ENCODE data around the gene CD200. TPM values are rescaled to one million over a fixed set of nuclear protein-coding genes. Genes with fewer than 3 reads are reported as not detected.

CD200 gene
- total RNA-seq, 1 donor from 2014 or later = 1.1 TPM

DNA sequence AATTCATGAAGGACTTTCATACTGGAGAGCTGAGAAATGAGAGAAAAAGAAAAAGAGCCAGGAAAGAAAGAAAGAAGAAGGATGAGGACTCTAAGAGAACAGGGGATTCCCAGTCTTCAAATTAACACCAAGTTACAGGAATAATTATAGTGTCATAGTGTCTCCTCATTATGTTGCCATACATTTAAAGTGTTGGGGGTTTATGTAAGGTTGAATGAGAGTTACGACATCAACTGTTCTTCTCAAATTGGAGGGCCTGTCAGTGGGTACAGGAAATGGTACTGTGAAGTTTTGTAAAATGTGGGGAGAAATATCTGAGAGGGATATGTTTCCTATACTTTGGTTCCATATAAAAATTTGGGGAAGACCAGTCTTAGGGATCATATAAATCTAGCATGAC, 12.3 kb upstream of the CD200 start:
- intact Hi-C loops (cut with micrococcal nuclease) = no loop called here

DNA sequence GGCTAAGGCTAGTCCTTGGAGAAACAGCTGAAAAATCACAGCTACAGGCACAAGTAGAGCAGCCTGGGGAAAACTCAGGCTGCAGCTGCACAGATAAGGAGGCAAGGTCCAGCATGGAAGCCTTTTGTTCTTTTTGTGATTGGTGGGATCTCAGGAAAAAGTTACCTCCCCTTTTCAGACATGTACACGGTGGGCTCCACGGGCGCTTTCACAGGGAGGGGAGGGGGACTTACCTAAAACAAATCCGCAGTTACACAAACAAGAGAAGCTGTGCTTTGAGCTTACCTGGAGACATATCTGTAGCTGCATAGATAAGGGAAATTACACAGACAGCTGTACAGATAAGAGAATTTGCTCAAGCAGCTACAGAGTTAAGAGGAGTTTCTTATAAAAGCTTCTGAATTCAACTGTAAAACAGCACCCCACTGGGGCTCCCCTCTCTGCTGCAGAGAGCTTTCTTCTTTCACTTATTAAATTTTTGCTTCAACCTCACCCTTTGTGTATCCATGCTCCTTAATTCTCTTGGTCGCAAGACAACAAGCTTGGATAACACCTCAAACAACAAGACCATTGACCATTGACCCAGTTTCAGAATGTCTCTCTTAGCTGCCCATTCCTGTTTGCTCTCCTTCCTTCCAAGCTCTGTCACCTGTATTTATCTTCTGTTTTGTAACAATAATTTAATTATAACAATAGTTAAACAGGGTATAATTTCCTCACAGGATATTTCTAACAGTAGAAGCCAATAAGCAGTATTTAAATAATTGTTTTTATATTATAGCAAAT, 10.9 kb upstream of the CD200 start:
- no peaks in the 10 kb centered on the region for H3K9me3 ChIP-seq (replicated peaks)
- TF ChIP-seq, protein P1, sequence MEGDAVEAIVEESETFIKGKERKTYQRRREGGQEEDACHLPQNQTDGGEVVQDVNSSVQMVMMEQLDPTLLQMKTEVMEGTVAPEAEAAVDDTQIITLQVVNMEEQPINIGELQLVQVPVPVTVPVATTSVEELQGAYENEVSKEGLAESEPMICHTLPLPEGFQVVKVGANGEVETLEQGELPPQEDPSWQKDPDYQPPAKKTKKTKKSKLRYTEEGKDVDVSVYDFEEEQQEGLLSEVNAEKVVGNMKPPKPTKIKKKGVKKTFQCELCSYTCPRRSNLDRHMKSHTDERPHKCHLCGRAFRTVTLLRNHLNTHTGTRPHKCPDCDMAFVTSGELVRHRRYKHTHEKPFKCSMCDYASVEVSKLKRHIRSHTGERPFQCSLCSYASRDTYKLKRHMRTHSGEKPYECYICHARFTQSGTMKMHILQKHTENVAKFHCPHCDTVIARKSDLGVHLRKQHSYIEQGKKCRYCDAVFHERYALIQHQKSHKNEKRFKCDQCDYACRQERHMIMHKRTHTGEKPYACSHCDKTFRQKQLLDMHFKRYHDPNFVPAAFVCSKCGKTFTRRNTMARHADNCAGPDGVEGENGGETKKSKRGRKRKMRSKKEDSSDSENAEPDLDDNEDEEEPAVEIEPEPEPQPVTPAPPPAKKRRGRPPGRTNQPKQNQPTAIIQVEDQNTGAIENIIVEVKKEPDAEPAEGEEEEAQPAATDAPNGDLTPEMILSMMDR (IDR thresholded peaks at IDR 0.05; ENCODE audit: borderline replicate concordance) = no peak
- no peak overlapping the region for H3K4me3 ChIP-seq
- DNase-seq = no peak
- no peaks in the 10 kb centered on the region for H3K36me3 ChIP-seq
- H3K27ac ChIP-seq (replicated peaks) = no peak overlapping the region
- intact Hi-C loops (cut with micrococcal nuclease) = no loop called here
- H3K27me3 ChIP-seq (ENCODE audit: low read depth) = no peaks in the 10 kb centered on the region
- H3K4me1 ChIP-seq = no peaks in the 10 kb centered on the region

More for the DNA sequence above, 12.3 kb upstream of the CD200 start:
- Histone ChIP-seq H3K27me3 (ENCODE audit: low read depth) (no peaks in the 10 kb centered on the region), H3K27ac (replicated peaks) (no peak overlapping the region), H3K4me3 (no peak overlapping the region), H3K9me3 (replicated peaks) (peaks cover 11% of the 10 kb centered on the region), H3K4me1 (no peaks in the 10 kb centered on the region), H3K36me3 (no peaks in the 10 kb centered on the region)
- TF ChIP-seq, protein P1 (IDR thresholded peaks at IDR 0.05; ENCODE audit: borderline replicate concordance) = no peak
- DNase-seq = no peak

DNA sequence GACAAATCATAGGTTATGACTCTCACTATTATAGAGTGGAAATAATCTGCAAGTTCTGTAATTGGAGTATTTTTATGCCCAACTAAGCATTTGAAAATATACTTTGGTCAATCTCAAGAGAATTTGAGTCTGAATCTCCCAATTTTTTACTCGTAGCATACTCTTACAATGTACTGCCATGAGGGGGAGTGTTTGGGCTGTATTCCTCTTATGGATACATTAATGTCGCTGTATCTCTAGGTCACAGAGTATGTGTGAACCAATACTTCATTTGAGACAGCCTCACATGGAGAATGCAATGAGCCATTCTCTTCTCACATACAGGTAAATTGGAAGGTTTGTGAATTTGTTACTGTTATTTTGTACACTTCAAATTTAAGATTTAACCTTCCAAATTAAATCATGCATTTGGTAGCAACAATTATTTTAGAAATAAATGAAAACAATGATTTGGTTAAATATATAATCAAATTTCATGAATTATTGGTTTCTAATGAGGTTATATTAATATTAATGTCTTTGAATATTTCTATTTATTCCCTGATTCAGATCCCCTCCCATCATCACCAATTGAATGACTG, 5.5 kb upstream of the CD200 start:
- TF ChIP-seq, protein P1 (IDR thresholded peaks at IDR 0.05; ENCODE audit: borderline replicate concordance) = peak; percentile 66
- Histone ChIP-seq H3K27ac (replicated peaks) (no peak overlapping the region), H3K4me3 (no peak overlapping the region), H3K9me3 (replicated peaks) (no peaks in the 10 kb centered on the region), H3K27me3 (ENCODE audit: low read depth) (peaks cover 11% of the 10 kb centered on the region), H3K36me3 (no peaks in the 10 kb centered on the region), H3K4me1 (no peaks in the 10 kb centered on the region)
- DNase-seq = no peak
- intact Hi-C loops (cut with micrococcal nuclease) = loop anchor here (2.0 kb wide), 1 partner anchor 191 kb away; no protein-coding TSS in a partner anchor

DNA sequence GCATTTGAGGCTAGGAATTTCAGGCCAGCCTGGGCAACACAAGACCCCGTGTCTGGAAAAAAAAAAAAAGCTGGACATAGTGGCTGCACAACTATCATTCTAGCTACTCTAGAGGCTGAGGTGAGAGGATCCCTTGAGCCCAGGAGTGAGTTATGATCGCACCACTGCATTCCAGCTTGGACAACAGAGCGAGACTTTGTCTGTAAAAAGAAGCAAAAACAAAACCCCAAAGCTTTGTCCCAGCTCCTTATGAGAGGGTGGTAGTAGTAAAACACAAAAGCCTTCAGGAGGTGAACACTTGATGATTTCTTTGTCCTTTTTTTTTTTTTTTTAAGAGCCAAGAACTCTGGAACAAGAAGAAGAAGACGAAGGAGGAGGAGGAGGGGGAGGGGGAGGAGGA, 1.1 kb upstream of the CD200 start:
- Histone ChIP-seq H3K4me3 (no peak overlapping the region), H3K27me3 (ENCODE audit: low read depth) (peaks cover 29% of the 10 kb centered on the region), H3K27ac (replicated peaks) (no peak overlapping the region), H3K9me3 (replicated peaks) (no peaks in the 10 kb centered on the region), H3K4me1 (peaks cover 13% of the 10 kb centered on the region), H3K36me3 (no peaks in the 10 kb centered on the region)
- intact Hi-C loops (cut with micrococcal nuclease) = no loop called here
- TF ChIP-seq, protein P1 (IDR thresholded peaks at IDR 0.05; ENCODE audit: borderline replicate concordance) = no peak
- no peak for DNase-seq

DNA sequence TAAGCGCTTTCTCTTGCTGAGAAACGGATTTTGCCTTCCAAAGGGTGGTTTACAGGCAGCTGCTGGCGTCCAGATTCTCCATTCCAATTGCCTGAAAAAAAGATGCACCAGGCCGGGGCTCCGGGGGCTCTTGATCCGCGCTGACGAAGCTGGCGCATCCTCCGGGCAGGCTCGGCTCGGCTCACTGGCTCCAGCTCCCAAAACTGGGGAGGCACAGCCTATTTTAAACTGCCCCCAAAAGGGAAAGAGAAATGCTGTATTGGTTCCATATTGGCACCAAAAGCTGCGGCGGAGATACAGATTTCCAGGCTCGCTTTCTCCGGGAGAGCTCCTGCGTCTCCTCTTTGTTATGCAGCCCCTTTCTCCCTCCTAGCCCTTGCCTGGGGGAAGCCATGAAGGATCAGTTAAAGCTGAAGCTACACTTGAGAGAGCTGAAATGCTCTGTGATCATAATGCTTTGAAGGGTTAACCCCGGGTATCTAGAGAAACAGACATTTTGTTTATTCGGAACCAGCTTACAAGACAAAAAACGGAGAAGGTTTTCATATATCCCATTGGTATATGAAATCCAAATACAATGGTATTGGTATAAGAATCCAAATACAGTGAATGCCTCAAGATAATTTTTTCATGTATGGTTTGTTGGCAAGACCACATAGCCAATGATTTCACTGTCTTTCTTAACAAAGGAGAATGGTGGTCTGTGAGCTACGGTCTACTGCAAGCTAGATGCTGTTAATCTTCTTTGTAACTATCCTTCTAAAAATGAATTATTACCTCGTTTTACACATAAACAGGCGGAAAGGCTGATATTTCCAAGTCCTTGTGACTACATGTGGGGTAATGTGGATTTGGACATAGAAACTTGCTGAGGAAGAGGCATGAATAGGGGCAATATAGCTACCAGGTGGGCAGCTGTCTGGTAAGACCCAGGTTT, 693 bp downstream of the CD200 start:
- Histone ChIP-seq H3K36me3 (no peaks in the 10 kb centered on the region), H3K4me3 (peak overlapping the region; percentile 63), H3K27me3 (ENCODE audit: low read depth) (peaks cover 29% of the 10 kb centered on the region), H3K27ac (replicated peaks) (peak overlapping the region; percentile 74), H3K4me1 (peaks cover 13% of the 10 kb centered on the region), H3K9me3 (replicated peaks) (no peaks in the 10 kb centered on the region)
- TF ChIP-seq, protein P1 (IDR thresholded peaks at IDR 0.05; ENCODE audit: borderline replicate concordance) = no peak
- intact Hi-C loops (cut with micrococcal nuclease) = no loop called here
- peak; percentile 13 for DNase-seq
